Coronary artery (tissue), 2 donors: ENCODE measurements around the gene CNOT4.

Experiments used
- DNase-seq: peaks from one replicate; pipeline ENCODE4 v3.0.0-alpha.2; 2017; ENCODE audit warnings: low spot score
- H3K27ac ChIP-seq, 2 donors: fragments of 200-600 bp; sonication (generic); one replicate each; pipeline ENCODE4 v1.5.1; 2016 to 2019
- H3K4me3 ChIP-seq: fragments of 200-600 bp; sonication (generic); 2 replicates; pipeline ENCODE4 v1.5.1; 2016; ENCODE audit warnings: mild to moderate bottlenecking, moderate library complexity
- TF ChIP-seq, protein P1 (sequence below): fragments of 200-600 bp; sonication (generic); IDR thresholded peaks from one replicate; pipeline ENCODE4 v1.5.1; 2019; ENCODE audit warnings: antibody characterized with exemption

CNOT4 gene, protein sequence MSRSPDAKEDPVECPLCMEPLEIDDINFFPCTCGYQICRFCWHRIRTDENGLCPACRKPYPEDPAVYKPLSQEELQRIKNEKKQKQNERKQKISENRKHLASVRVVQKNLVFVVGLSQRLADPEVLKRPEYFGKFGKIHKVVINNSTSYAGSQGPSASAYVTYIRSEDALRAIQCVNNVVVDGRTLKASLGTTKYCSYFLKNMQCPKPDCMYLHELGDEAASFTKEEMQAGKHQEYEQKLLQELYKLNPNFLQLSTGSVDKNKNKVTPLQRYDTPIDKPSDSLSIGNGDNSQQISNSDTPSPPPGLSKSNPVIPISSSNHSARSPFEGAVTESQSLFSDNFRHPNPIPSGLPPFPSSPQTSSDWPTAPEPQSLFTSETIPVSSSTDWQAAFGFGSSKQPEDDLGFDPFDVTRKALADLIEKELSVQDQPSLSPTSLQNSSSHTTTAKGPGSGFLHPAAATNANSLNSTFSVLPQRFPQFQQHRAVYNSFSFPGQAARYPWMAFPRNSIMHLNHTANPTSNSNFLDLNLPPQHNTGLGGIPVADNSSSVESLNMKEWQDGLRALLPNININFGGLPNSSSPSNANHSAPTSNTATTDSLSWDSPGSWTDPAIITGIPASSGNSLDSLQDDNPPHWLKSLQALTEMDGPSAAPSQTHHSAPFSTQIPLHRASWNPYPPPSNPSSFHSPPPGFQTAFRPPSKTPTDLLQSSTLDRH

DNA sequence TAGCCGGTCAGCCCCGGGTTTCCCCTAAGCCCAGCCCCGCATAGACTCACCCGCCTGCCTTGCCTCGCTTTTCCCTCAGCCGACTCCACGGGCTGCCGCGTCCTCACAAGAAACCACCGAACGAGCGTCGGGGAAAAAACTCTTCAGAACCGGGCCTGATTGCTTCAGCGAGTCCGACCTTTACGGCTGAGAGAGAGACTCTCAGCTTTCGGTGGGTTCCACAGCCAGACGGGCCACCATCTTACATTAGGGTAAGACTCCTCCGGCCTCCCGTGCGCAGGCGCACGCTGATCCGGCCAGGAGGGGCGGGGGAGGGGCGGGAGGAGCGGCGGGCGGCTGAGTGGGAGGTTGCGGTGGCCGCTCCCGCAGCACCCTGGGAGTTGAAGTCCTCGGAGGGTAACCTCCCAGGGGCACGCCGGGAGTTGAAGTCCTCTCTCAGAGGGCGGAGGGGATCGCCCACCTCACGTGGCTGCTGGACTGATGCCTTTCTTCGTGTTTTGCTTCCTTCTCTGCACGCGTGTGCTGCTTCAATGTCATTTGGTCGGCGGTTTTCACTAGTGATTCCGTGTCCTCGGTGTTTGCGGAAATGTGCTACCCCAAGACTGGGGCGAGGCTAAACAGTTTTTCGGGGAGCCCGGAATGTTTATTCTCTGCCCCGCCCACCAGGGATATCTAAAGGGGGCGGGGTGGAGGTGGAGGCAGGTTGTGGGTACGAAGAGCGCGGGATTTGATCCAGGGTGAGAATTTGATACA, at the start of gene CNOT4:
TSS of gene CNOT4 (minus strand) at position 264 of the 753 bp plus-strand sequence. CDS start 71,771 bp downstream, outside the sequence.
- TF ChIP-seq, protein P1, sequence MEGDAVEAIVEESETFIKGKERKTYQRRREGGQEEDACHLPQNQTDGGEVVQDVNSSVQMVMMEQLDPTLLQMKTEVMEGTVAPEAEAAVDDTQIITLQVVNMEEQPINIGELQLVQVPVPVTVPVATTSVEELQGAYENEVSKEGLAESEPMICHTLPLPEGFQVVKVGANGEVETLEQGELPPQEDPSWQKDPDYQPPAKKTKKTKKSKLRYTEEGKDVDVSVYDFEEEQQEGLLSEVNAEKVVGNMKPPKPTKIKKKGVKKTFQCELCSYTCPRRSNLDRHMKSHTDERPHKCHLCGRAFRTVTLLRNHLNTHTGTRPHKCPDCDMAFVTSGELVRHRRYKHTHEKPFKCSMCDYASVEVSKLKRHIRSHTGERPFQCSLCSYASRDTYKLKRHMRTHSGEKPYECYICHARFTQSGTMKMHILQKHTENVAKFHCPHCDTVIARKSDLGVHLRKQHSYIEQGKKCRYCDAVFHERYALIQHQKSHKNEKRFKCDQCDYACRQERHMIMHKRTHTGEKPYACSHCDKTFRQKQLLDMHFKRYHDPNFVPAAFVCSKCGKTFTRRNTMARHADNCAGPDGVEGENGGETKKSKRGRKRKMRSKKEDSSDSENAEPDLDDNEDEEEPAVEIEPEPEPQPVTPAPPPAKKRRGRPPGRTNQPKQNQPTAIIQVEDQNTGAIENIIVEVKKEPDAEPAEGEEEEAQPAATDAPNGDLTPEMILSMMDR = no peak

DNA sequence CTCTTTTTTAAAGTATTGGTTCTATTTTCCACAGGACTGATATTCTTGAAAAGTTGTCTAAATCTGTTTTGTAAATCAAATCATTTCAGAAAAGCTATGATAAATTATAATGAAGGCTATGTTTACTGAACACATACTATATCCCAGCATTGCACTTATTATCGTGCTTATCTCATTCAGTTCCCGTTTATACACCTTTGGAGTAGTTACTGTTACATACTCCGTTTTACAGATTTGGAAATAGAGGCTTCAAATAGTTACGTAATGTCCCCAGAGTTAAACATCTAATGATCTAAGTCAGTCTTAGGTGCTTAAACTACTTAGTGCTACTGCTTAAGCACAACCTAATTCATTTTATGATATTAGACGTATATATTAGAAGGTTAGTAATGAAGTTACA, 49.0 kb upstream of the CNOT4 start:
- H3K4me3 ChIP-seq = peak overlapping the region; percentile 85
- TF ChIP-seq, protein P1 = no peak
- peak overlapping the region; percentile 91 to 95 for H3K27ac ChIP-seq
- DNase-seq = no peak

More for the DNA sequence above, at the start of gene CNOT4:
- Histone ChIP-seq H3K27ac (peak within 1 kb of the TSS; percentile 79 to 95), H3K4me3 (peak within 1 kb of the TSS; percentile 90)
- DNase-seq = peak; percentile 98

DNA sequence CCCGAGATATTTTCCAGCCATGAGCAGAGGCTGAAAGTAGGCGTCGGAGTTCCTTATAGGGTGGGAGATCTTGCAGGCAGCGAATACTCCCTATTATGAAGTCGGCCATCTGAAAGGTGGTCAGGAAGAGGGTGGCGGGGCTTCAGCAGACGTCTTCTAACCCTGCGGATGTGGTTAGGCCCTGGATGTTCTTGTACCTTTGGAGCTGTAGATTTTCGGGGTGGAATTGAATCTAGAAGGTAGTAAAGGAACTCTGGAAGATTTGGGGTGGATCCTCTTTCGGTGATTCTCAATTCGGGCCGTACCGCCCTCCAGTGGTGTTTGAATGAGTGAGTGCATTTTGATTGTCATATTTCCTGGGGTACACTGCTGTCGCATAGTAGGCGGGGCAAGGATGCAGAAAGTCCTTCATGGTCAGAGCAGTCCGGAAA, 48.5 kb upstream of the CNOT4 start:
- TF ChIP-seq, protein P1 = no peak

DNA sequence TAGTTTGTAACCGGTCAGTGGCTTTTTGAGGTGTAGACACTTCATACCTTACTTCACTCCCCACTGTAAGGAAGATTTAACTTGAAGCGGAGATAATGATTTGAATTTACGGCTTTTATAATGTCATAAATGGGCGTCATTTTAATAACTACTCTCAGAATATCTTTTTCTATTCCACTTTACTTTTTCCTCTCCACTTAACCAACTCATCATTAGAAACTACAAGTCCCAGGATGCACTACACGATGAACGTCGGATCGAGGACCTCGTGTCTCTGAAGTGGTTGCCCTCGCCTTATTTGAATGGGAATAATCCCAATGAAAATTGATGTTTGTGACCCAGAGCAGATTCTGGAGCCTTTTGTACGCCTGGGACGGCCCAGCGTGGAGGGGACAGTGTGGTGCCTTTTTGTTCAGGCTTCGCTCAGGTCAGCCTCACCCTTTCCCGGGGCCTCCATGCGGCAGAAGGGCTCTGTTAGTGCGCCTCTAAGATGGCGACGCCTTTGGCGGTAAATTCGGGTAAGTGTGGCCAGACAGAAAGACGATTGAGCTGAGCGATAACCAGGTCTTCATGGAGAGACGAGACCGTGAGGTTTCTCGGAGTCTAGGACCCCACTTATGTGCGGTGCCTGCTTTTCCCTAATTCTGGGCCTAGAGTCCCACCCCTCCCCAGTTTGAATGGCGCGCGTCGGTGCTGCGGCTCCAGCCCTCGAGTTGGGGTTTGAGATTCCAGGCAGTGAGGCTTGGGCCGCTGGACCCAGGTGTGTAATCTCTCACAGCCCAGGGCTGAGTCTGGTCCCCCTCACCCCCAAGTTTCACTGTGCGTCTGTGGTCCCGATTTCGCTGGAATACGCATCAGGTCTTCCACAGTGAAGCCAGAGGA, 47.8 kb upstream of the CNOT4 start, which contains the start of gene NUP205:
TSS of gene NUP205 (plus strand) at position 463 of the 882 bp plus-strand sequence. CDS start at position 491, 28 bp downstream.
- TF ChIP-seq, protein P1 = no peak
- Histone ChIP-seq H3K4me3 (peak within 1 kb of the TSS; percentile 85), H3K27ac (peak within 1 kb of the TSS; percentile 91 to 95)
- DNase-seq = peak; percentile 83

More for the DNA sequence above, 48.5 kb upstream of the CNOT4 start:
- Histone ChIP-seq H3K4me3 (peak overlapping the region; percentile 85), H3K27ac (peak overlapping the region; percentile 91 to 95)
- peak; percentile 78 for DNase-seq

DNA sequence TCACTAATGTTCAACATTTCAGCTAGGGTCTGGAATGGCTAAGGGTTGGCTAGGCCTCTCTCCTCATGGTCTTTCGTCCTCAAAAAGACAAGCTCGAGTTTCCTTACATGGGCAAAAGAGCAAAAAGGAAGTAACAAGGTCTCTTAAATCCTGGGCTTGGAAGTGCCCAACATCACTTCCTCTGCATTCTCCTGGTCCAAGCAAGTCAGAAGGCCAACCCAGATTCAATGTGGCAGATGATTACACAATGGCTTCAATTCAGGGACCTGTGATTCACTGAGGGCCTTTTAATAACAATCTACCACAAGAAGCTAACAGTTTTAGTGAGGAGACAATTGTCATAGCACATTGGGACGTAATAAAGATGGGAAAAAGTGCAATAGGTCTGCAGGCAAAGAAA, 43.4 kb upstream of the CNOT4 start:
- DNase-seq = no peak
- H3K27ac ChIP-seq = no peak overlapping the region

More for the DNA sequence above, 43.4 kb upstream of the CNOT4 start:
- no peak overlapping the region for H3K4me3 ChIP-seq
- TF ChIP-seq, protein P1 = no peak
